Neuron (in vitro differentiated cells): Measurements from ENCODE around the gene PCDH8.
"Not testable (repeated sequence)": the region's sequence is repeated elsewhere in the genome, so short reads cannot be mapped to it uniquely, and the experiment has no call there.

Experiments
- H2AFZ ChIP-seq: one replicate; pipeline ENCODE4 v1.6.1; 2013; ENCODE audit warnings: low read depth, mild to moderate bottlenecking, inconsistent platforms, low read length, moderate library complexity
- H3K27me3 ChIP-seq: one replicate; pipeline ENCODE4 v1.6.1; 2013; ENCODE audit warnings: low read length; ENCODE audit not compliant: insufficient read depth
- H3K36me3 ChIP-seq: one replicate; pipeline ENCODE4 v1.6.1; 2013; ENCODE audit warnings: low read length; ENCODE audit not compliant: insufficient read depth
- H3K4me1 ChIP-seq: one replicate; pipeline ENCODE4 v1.6.1; 2013; ENCODE audit warnings: low read length; ENCODE audit not compliant: insufficient read depth
- H3K4me3 ChIP-seq: 2 replicates; pipeline ENCODE4 v1.5.1; 2013; ENCODE audit warnings: mild to moderate bottlenecking, low read length, moderate library complexity
- H3K9me3 ChIP-seq: one replicate; pipeline ENCODE4 v1.6.1; 2013; ENCODE audit warnings: low read length

PCDH8 gene

DNA sequence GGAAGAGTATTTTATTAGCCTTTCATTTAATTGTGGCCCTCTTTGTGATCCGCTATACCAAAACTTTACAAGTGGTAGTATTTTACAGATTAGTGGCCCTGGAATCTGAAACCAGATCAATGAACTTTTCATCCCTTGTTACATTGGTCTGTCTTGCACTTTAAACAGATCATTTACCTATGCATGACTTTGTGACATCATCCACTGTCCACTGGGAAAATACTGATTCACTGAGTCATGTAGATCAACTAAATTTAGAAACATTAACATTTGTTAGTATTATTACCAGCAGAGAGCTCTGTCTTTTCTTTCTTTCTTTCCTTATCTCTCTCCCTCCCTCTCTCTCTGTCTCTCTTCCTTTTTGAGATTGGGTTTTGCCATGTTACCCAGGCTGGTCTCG lies 17.5 kb downstream of the PCDH8 start:
- H3K9me3 ChIP-seq = no peaks in the 10 kb centered on the region
- no peak overlapping the region for H2AFZ ChIP-seq
- no peak overlapping the region for H3K4me3 ChIP-seq
- peaks cover 35% of the 10 kb centered on the region for H3K4me1 ChIP-seq
- no peaks in the 10 kb centered on the region for H3K27me3 ChIP-seq
- H3K36me3 ChIP-seq = no peaks in the 10 kb centered on the region

DNA sequence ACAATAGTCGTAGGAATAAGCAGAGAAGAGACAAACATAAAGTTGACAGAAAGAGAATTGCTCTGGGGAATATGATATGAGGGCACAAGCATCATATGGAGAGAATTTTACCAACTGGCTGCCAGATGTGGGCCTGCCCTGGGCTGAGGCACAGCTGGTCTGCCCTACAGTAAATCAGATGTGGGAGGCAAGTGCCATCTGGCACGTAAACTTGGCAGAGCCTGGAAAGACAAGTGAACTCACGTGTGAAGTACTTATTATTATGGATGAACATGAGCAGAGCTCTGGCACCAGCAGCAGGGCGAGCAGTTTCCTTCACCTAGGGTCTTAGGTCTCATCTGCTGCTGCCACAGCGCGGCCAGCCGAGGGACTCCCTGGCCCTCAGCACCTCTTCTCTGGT lies 20.6 kb downstream of the PCDH8 start:
- Histone ChIP-seq H3K9me3 (no peaks in the 10 kb centered on the region), H2AFZ (no peak overlapping the region), H3K36me3 (no peaks in the 10 kb centered on the region), H3K4me3 (no peak overlapping the region), H3K4me1 (peaks cover 7% of the 10 kb centered on the region), H3K27me3 (peaks cover 2% of the 10 kb centered on the region)

DNA sequence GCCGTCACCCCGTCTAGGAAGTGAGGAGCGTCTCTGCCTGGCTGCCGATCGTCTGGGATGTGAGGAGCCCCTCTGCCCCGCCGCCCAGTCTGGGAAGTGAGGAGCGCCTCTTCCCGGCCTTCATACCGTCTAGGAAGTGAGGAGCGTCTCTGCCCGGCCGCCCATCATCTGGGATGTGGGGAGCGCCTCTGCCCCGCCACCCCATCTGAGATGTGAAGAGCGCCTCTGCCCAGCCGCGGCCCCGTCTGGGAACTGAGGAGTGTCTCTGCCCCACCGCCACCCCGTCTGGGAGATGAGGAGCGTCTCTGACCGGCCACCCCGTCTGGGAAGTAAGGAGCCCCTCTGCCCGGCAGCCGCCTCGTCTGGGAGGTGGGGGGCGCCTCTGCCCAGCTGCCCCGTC lies 30.6 kb downstream of the PCDH8 start:
- not testable (repeated sequence) for H2AFZ ChIP-seq, H3K9me3 ChIP-seq

DNA sequence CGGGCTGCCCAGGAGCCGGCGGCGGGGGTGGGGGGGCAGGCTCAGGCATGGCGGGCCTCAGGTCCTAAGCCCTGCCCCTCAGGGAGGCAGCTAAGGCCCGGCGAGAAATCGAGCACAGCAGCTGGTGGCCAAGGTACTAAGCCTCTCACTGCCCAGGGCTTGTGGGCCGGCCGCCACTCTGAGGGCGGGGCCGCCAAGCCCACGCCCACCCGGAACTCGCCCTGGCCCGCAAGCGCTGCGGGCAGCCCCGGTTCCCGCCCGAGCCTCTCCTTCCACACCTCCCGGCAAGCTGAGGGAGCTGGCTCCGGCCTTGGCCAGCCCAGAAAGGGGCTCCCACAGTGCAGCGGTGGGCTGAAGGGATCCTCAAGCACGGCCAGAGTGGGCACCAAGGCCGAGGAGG lies 33.1 kb downstream of the PCDH8 start:
- no peaks in the 10 kb centered on the region for H3K27me3 ChIP-seq
- no peak overlapping the region for H3K4me3 ChIP-seq
- H3K9me3 ChIP-seq = no peaks in the 10 kb centered on the region
- no peak overlapping the region for H2AFZ ChIP-seq
- no peaks in the 10 kb centered on the region for H3K4me1 ChIP-seq
- H3K36me3 ChIP-seq = no peaks in the 10 kb centered on the region

More for the DNA sequence above, 30.6 kb downstream of the PCDH8 start:
- H3K27me3 ChIP-seq, H3K4me1 ChIP-seq, H3K4me3 ChIP-seq, H3K36me3 ChIP-seq: not testable (repeated sequence)

DNA sequence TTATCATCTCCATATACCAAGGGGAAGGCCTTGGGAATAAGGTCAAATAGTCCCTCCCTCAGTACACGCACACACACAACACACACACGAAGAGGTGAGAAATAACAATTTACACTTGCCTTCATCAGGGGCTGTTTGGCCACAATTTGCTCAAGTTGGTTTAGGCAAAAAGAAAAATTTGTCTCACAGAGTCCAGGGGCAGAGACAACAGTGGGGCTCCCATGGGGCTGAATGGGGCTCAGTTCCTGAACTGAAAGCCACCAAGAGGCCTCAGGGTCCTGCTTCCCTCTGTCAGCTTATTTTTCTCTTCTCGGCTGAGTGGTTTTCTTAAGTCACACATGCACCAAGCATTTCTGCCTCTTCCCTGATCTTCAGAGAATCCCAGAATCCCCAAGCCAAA lies 35.5 kb downstream of the PCDH8 start:
- Histone ChIP-seq H3K4me1 (no peaks in the 10 kb centered on the region), H3K9me3 (no peaks in the 10 kb centered on the region), H3K36me3 (no peaks in the 10 kb centered on the region), H3K4me3 (no peak overlapping the region), H3K27me3 (no peaks in the 10 kb centered on the region), H2AFZ (no peak overlapping the region)

DNA sequence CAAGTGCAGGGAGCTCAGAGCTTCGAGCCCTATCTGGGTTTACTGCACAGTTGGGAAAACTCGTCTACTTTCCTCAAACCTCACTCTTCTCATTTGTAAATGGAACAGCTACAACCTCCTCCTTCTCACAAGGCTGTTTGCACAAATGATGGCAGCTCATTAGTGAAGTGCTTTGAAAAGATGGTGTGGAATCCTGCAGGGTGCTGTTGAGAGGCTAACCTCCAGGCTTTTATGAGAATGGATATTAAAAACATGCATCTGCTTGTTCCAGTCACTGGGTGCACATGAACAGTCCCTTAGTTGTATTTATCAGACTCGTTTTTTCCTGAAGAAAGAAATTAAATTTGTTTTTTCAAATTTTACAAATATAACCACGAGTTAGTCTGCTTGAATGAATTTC lies 36.6 kb downstream of the PCDH8 start:
- no peaks in the 10 kb centered on the region for H3K36me3 ChIP-seq
- H3K4me3 ChIP-seq = no peak overlapping the region
- H3K27me3 ChIP-seq = no peaks in the 10 kb centered on the region
- no peaks in the 10 kb centered on the region for H3K9me3 ChIP-seq
- no peaks in the 10 kb centered on the region for H3K4me1 ChIP-seq
- no peak overlapping the region for H2AFZ ChIP-seq

DNA sequence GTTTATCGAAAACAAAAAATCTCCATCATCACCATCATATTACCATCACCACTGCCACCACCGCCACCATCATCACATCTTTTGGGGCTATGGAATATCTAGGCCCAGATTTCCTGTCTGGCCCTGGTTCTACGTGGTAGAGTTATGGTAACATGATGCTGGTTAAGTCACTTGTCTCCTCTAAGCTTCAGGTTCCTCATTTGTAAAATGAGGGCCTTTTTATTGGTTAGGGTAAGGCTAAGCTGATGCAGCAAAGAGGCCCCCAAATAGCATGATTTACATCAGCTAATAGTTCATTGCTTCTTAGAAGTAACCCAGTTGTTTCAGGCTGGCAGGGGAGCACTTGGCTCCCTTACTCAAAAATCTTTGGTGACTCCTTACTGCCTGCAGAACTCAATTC lies 37.9 kb downstream of the PCDH8 start:
- Histone ChIP-seq H3K4me1 (no peaks in the 10 kb centered on the region), H2AFZ (no peak overlapping the region), H3K36me3 (no peaks in the 10 kb centered on the region), H3K9me3 (no peaks in the 10 kb centered on the region), H3K4me3 (no peak overlapping the region), H3K27me3 (no peaks in the 10 kb centered on the region)

DNA sequence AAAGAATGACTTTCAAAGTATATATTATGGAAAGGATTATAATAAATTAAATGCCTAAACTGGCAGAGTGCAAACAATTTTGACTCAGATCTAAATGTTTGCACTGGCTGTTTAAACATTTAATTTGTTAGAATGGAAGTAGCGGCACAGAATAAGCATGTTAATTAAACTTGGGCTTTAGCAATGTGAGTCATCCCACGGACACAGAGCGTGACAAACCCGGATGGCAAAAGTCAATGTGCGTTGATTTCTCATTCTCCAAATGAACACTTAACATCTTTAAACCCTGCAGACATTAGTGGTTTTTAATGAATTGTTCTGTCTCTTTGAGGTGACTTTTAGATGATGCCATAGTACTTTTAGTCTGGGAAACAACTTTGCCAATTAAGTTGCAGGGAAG lies 38.4 kb downstream of the PCDH8 start:
- H3K27me3 ChIP-seq = peaks cover 1% of the 10 kb centered on the region
- no peaks in the 10 kb centered on the region for H3K36me3 ChIP-seq
- H3K4me1 ChIP-seq = no peaks in the 10 kb centered on the region
- H2AFZ ChIP-seq = no peak overlapping the region
- H3K4me3 ChIP-seq = no peak overlapping the region
- H3K9me3 ChIP-seq = no peaks in the 10 kb centered on the region

DNA sequence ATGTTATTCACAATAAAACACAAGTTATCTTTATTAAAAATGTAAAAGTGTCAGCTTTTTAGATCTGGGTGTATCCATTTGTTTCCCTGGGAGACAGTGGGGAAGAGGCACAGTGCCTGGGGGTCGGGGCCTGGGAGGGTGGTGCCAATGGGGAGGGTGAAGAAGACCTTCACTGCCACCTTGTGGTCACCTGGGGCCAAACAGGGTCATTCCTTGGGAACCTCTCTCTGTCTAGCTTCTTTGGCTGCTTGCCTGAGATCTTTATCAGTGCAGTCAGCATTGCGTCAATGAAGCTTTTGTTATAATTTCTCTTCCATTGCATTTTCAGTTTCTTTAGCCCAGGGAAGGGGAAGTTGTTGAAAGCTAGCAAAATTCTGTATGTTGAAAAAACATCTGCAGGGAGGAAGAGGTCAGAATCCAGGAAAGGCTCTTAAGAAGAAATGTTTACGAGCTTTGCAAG lies 39.1 kb downstream of the PCDH8 start:
- H3K9me3 ChIP-seq = no peaks in the 10 kb centered on the region
- H2AFZ ChIP-seq = no peak overlapping the region
- H3K4me3 ChIP-seq = no peak overlapping the region
- no peaks in the 10 kb centered on the region for H3K36me3 ChIP-seq
- H3K27me3 ChIP-seq = peaks cover 5% of the 10 kb centered on the region
- no peaks in the 10 kb centered on the region for H3K4me1 ChIP-seq

DNA sequence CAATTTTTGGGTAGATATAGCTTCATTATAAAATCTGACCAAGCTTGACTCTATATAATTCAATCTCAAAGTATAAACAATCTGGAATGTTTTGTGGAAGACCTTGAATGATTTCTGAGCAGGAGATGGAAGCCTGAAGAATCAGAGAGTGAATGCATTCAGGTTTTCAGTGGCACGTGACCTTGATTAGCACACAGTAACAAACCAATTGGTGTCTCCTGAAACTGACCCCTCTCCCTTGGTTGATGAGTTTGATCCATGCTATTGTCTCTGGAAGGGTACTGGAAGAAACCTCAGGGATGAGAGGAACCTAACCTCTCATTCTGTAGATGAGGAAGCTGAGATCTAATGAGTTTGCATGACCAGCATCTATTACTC lies 39.6 kb downstream of the PCDH8 start:
- Histone ChIP-seq H2AFZ (no peak overlapping the region), H3K4me1 (no peaks in the 10 kb centered on the region), H3K9me3 (no peaks in the 10 kb centered on the region), H3K27me3 (peaks cover 5% of the 10 kb centered on the region), H3K4me3 (no peak overlapping the region), H3K36me3 (no peaks in the 10 kb centered on the region)

DNA sequence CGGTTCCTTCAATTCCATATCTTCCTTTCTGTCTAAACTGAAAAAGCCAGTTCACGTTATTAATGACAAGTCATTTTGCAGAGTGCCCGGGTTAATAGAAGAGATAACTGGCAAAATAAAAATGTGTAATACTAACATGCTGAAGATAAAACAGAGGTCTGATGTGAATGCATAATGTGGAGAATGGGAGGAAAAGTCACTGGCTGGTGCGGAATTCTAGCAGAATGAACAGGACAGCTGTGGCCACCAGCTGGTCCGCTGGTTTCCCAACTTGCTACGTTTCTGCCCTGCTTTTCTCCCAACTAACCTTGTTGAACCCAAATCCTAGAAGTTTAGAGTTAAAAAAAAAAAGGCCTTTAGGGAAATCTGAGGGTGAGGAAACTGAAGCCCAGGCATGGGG lies 42.4 kb downstream of the PCDH8 start:
- no peak overlapping the region for H2AFZ ChIP-seq
- H3K36me3 ChIP-seq = no peaks in the 10 kb centered on the region

DNA sequence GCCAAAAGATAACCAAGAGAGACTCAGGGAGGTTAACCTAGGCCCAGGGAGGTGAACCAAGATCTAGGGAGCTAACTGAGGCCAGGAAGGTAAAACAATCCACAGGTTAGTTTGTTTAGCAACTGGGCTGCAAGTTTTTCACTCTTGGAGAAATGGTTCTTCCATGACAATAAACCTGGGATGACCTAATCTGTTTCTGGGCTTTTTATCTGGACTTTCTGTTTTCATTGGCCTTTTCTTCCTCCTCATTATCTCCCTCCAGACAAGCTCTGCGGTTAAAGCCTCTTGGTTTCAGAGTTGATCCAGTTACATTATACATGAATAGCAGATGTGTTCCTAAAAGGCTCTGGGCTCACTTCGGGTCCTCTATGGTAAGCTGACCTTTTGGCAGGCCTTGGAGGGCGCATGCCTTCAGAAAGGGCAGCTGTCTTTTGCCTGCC lies 44.2 kb downstream of the PCDH8 start:
- H3K4me3 ChIP-seq = no peak overlapping the region
- no peaks in the 10 kb centered on the region for H3K9me3 ChIP-seq
- no peaks in the 10 kb centered on the region for H3K36me3 ChIP-seq
- peaks cover 5% of the 10 kb centered on the region for H3K27me3 ChIP-seq
- peaks cover 7% of the 10 kb centered on the region for H3K4me1 ChIP-seq
- H2AFZ ChIP-seq = no peak overlapping the region

More for the DNA sequence above, 42.4 kb downstream of the PCDH8 start:
- Histone ChIP-seq H3K27me3 (peaks cover 5% of the 10 kb centered on the region), H3K9me3 (no peaks in the 10 kb centered on the region), H3K4me1 (no peaks in the 10 kb centered on the region), H3K4me3 (no peak overlapping the region)

DNA sequence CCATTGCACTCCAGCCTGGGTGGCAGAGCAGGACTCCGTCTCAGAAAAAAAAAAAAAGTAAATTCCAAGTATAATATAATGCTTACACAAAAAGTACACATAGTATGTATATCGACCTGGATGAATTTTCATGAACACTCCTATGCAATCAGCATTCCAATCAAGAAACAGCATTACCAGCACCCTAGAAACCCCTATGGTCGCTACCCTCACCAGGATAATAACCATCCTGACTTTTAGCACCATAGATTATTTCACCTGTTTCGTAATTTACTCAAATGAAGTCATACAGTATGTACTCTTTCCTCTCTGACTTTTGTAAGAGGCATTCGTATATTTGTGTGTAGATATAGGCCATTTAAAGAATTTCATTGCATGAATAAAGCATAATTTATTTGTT lies 47.6 kb downstream of the PCDH8 start:
- H3K36me3 ChIP-seq = no peaks in the 10 kb centered on the region
- peaks cover 7% of the 10 kb centered on the region for H3K4me1 ChIP-seq
- no peak overlapping the region for H2AFZ ChIP-seq
- no peak overlapping the region for H3K4me3 ChIP-seq
- peaks cover 8% of the 10 kb centered on the region for H3K27me3 ChIP-seq
- no peaks in the 10 kb centered on the region for H3K9me3 ChIP-seq

DNA sequence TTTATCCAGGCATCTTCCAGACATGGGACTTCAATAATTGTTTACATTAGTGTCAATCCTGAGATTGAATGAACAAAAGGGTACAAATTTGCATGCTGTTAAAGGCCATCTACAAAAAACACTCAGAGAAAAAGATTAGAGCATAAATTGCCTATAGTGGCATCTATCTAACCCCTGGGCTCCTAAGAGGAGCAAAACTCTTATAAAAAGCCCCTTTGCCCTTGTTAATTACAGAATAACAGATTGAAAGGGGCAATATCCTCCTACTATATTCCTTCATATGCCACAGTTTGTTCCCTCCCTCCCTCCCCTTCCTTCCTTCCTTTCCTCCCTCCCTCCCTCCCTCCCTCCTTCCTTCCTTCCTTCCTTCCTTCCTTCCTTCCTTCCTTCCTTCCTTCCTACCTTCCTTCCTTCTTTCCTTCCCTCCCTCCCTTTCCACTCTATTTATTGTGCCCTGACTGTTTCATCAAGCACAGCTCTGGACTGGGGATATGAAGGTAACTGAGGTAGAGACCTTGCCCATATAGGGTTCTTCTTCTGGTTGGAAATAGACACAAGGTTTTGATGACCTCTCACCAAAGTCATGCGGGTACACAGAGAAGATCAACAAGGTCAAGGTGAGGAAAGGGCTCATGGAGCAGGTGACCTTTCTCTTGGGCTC lies 49.5 kb downstream of the PCDH8 start:
- Histone ChIP-seq H3K27me3 (peaks cover 3% of the 10 kb centered on the region), H3K36me3 (no peaks in the 10 kb centered on the region), H3K4me3 (no peak overlapping the region), H3K4me1 (peaks cover 7% of the 10 kb centered on the region), H3K9me3 (no peaks in the 10 kb centered on the region), H2AFZ (no peak overlapping the region)
